ENCODE measurements around the gene KLC4.
"Not testable (repeated sequence)": the region's sequence is repeated elsewhere in the genome, so short reads cannot be mapped to it uniquely, and the experiment has no call there.

KLC4 gene

GRCh38 chr6:43036712-43037111 is 22.7 kb upstream of the KLC4 start:
- DNase-seq (ENCODE audit: low spot score) = no peak

- DNase-seq (ENCODE audit: low spot score) = no peak
Measured at GRCh38 chr6:43037197-43037596, 22.2 kb upstream of the KLC4 start.

GRCh38 chr6:43037706-43038105 is 21.7 kb upstream of the KLC4 start:
- DNase-seq (ENCODE audit: low spot score) = no peak

GRCh38 chr6:43038727-43039126 is 20.7 kb upstream of the KLC4 start:
- DNase-seq (ENCODE audit: low spot score) = no peak

DNA sequence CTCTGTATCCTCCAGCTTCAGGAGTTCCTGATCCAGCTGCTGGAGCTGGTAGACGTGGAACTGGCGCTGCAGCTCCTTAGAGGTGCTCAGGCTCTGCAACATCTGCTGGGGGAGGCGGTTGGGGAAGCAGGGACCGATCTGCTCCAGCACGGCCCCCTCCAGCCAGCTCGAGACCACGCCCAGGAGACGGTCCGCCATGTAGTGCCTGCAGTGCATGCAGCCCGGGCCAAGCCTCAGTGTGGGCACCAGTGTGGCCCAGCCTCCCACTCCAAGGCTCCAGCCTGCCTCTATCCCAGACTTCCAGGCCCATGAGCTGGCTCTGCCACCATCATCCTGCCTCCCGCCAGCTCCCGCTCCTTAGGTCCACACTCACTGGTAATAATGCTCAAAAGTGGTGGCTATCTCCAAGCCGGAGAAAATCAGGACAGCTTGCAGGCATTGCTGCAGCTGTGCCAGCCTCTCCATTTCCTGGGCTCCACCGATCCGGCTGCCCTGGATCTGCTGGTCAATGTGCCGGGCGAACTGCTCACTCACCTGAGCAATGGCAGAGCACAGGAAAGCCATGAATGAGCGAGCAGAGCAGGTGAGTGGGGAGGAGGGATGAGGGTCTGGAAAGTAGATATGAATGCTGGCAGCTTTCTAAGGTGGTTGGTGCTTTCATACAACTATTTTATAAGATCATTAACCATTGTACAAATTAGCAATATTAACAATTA is 18.7 kb upstream of the KLC4 start:
- DNase-seq (ENCODE audit: low spot score) = no peak

DNA sequence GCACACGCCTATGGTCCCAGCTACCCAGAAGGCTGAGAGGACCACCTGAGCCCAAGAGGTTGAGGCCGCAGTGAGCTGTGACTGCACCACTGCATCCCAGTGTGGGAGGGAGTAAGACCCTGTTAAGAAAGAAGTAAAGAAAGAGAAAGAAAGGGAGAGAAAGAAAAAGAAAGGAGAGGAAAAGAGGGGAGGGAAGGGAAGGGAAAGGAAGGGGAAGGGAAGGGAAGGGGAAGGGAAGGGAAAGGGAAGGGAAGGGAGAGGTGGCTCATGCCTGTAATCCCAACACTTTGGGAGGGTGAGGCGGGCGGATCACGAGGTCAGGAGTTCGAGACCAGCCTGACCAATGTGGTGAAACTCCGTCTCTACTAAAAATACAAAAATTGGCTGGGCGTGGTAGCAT is 18.0 kb upstream of the KLC4 start:
- not testable (repeated sequence) for DNase-seq (ENCODE audit: low spot score)

GRCh38 chr6:43043310-43043709 is 16.1 kb upstream of the KLC4 start:
- no peak for DNase-seq (ENCODE audit: low spot score)

- DNase-seq (ENCODE audit: low spot score) = no peak
Measured at GRCh38 chr6:43045371-43045930, 14.0 kb upstream of the KLC4 start.

- no peak for DNase-seq (ENCODE audit: low spot score)
Measured at GRCh38 chr6:43047998-43048397, 11.4 kb upstream of the KLC4 start.

DNA sequence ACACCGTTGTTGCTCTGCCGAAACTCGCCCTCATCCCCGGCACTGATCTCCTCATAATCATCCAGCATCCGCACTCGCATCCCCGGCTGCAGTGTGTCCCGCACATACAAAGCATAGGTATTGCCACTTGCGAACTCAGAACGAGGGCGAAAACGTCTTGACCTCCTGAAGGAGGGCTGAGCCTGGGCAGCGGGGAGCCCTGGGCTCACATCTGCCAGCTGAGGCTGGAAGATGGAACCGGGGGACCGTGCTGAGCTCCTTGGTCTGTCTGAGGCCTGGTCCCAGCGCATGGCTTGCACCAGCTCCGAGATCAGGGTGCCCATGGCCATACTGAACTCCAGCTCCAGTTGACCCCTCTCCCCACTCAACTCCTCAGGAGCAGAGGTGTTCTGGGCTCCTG is 8.4 kb upstream of the KLC4 start:
- DNase-seq (ENCODE audit: low spot score) = no peak

DNA sequence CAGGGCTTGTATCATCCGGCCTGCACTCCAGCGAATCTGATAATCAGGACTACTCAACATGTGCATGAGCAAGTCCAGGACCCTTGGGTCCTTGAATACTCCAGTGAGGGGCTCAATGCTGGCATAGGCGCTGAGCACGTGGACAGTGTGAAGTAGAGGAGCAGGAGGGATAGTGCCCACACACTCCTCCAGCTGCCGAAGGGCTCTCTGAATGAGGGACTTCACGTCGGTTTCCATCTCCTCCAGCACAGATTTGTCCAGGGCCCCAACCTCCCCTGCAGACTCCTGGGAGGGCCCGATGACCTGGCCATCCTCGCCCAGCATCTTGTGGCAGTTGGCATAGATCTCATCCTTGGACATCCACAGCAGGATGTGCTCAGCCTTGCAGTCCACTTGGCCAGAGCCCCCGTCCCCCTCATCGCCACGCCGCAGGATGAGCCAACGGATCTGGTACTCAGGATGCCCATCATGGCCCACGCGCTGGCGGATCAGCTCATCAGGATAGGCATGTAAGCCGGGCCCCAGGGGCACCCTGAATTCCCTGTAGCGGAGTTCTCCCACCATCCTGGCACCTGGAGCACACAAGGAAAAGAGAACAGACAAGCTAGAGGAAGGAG is 7.1 kb upstream of the KLC4 start:
- no peak for DNase-seq (ENCODE audit: low spot score)

- DNase-seq (ENCODE audit: low spot score) = no peak
Measured at GRCh38 chr6:43052842-43053544, 6.4 kb upstream of the KLC4 start.

- peak; percentile 88 for DNase-seq (ENCODE audit: low spot score)
Measured at GRCh38 chr6:43053545-43054205, 5.8 kb upstream of the KLC4 start, which contains the start of gene CUL7. Gene CUL7, minus strand, starts transcription at chr6:43053851. Its CDS starts 1,063 bp downstream, at chr6:43052788.

DNA sequence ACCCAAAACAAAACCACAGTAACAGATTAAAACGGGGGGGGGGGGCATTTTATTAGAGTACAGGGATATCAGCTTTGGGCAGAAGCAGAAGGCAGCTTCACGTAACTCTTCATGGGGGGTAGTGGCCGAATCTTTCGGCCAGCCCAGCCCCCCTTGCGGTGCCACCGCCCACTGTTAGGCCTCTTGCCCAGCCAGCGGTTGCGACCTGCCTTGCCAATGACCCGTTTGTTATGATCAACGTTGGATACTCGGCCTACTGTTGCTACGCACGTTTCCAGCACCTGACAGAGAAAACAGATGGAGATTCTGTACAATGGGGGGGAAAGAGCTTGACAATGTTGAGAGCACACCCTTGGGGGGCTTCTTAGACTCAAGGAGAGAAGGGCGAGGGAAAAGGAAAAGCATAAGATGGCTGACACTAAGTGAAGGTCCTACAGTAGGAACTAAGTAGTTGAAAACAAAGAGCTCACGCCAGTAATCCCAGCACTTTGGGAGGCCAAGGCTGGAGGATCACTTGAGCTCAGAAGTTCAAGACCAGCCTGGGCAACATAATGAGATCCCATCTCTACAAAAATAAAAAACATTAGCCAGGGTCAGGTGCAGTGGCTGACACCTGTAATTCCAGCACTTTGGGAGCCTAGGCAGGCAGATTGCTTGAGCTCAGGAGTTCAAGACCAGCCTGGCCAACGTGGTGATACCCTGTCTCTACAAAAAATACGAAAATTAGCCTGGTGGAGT is 5.1 kb upstream of the KLC4 start:
- peak; percentile 20 for DNase-seq (ENCODE audit: low spot score)

- DNase-seq (ENCODE audit: low spot score) = no peak
Measured at GRCh38 chr6:43055966-43056365, 3.5 kb upstream of the KLC4 start.

GRCh38 chr6:43058531-43058930 is 900 bp upstream of the KLC4 start:
- peak; percentile 34 for DNase-seq (ENCODE audit: low spot score)

DNA sequence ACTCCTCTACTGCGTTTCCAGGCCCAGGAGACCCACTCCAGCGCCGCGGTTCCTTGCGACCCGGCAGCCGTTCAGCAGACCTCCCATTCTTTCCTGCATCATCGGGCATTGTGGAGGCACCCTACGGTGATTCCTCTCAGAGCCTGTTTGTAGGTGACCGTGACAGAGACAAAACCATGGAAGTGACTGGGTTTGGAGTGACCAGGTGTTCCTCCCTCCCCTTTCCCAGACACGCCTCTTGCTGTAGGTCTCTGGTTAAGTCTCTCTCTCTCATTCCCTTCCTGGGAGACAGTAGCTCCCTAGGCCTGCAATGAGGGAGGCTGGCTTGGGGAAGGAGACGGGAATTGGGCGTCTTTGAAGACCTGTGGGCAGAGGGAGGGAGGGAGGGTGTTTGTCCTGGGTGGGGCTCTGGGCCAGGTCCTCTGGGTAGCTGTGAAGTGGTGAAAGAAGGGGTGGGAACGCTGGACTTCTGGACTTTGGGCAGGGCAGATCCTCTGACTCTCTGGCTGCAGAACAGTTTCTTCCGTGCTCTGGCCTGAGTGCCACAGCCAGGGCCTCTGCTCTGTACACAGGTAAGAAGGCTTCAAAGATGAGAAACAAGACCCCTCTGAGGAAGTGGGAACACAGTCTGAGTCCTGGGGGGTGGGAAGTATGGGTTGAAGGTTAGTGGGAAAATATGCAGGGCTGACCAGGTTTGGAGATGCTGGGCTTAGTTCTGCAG is 763 bp downstream of the KLC4 start:
- DNase-seq (ENCODE audit: low spot score) = no peak

GRCh38 chr6:43060755-43061633 is 1.6 kb downstream of the KLC4 start:
- no peak for DNase-seq (ENCODE audit: low spot score)

DNA sequence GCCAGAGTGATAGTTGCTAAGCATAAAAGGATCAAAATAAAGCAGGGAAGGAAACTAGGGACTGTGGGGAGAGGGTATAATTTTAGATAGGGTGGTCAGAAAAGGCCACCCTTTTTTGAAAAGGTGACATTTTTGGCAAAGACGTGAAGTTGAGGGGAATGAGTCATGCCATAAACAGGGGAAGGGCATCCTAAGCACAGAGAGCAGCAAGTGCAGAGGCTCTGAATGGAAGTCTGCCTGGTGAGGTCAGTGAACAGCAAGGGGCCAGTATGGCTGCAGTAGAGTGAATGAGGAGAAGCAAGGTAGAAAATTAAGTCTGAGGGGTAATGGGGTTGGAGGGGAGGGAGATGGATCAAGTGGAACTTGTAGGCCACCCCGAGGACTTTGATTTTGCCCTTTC is 2.4 kb downstream of the KLC4 start:
- no peak for DNase-seq (ENCODE audit: low spot score)

DNA sequence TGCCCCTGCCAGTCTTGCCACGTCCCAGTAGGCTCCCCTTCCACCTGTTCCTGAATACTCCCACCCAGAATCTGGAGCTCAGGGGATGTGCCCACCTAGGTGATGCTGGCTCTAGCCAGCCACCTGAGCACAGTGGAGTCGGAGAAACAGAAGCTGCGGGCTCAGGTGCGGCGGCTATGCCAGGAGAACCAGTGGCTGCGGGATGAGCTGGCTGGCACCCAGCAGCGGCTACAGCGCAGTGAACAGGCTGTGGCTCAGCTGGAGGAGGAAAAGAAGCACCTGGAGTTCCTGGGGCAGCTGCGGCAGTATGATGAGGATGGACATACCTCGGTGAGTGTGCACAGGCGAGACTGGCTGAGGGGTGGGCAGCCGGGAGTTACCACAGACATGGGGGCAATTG is 3.4 kb downstream of the KLC4 start:
- no peak for DNase-seq (ENCODE audit: low spot score)

Data from NAMALWA (cell line).